Measurements from ENCODE around the gene GOLT1A. TPM values are rescaled to one million over a fixed set of nuclear protein-coding genes. Genes with fewer than 3 reads are reported as not detected.

The GOLT1A gene
- total RNA-seq, 1 experiment from 2014 or later, result 10.8 TPM

- DNase-seq (ENCODE audit: low spot score), result no peak
Observed at GRCh38 chr1:204219971-204220616, 6.3 kb upstream of the GOLT1A start.

- no peak for DNase-seq (ENCODE audit: low spot score)
Observed at GRCh38 chr1:204218552-204218951, 4.8 kb upstream of the GOLT1A start.

- DNase-seq (ENCODE audit: low spot score), result no peak
Observed at GRCh38 chr1:204217648-204218000, 3.8 kb upstream of the GOLT1A start.

GRCh38 chr1:204216880-204217647, 3.3 kb upstream of the GOLT1A start:
- DNase-seq (ENCODE audit: low spot score), result no peak

GRCh38 chr1:204216236-204216635, 2.4 kb upstream of the GOLT1A start:
- no peak for DNase-seq (ENCODE audit: low spot score)

- DNase-seq (ENCODE audit: low spot score), result no peak
Observed at GRCh38 chr1:204212715-204213114, 1.1 kb downstream of the GOLT1A start.

- DNase-seq (ENCODE audit: low spot score), result no peak
Observed at GRCh38 chr1:204211046-204211445, 2.7 kb downstream of the GOLT1A start.

- DNase-seq (ENCODE audit: low spot score), result peak; percentile 80
Observed at GRCh38 chr1:204207136-204207616, 6.6 kb downstream of the GOLT1A start.

GRCh38 chr1:204206121-204206520, 7.7 kb downstream of the GOLT1A start:
- no peak for DNase-seq (ENCODE audit: low spot score)

GRCh38 chr1:204205486-204205885, 8.3 kb downstream of the GOLT1A start:
- no peak for DNase-seq (ENCODE audit: low spot score)

GRCh38 chr1:204204944-204205343, 8.8 kb downstream of the GOLT1A start:
- DNase-seq (ENCODE audit: low spot score), result no peak

GRCh38 chr1:204203206-204203767, 10.5 kb downstream of the GOLT1A start:
- no peak for DNase-seq (ENCODE audit: low spot score)

- no peak for DNase-seq (ENCODE audit: low spot score)
Observed at GRCh38 chr1:204202481-204202880, 11.3 kb downstream of the GOLT1A start.

GRCh38 chr1:204201348-204202040, 12.3 kb downstream of the GOLT1A start:
- DNase-seq (ENCODE audit: low spot score), result no peak

GRCh38 chr1:204199579-204199978, 14.2 kb downstream of the GOLT1A start:
- DNase-seq (ENCODE audit: low spot score), result no peak

GRCh38 chr1:204198348-204199340, 15.1 kb downstream of the GOLT1A start:
- DNase-seq (ENCODE audit: low spot score), result peak; percentile 84

- DNase-seq (ENCODE audit: low spot score), result no peak
Observed at GRCh38 chr1:204197068-204197467, 16.7 kb downstream of the GOLT1A start.

- no peak for DNase-seq (ENCODE audit: low spot score)
Observed at GRCh38 chr1:204196068-204196795, 17.6 kb downstream of the GOLT1A start, which contains the start of gene KISS1. KISS1 (minus strand) TSS chr1:204196491; CDS start chr1:204192876, 3,615 bp downstream.

- DNase-seq (ENCODE audit: low spot score), result no peak
Observed at GRCh38 chr1:204194771-204195170, 19.0 kb downstream of the GOLT1A start.

GRCh38 chr1:204194080-204194479, 19.7 kb downstream of the GOLT1A start:
- DNase-seq (ENCODE audit: low spot score), result no peak
